SK-N-SH treated with all-trans-retinoic acid at 6 μM for 48 hours (cell line): ENCODE measurements around the gene MEG3.

ENCODE experiments used
- ATAC-seq: fragments of 200-7000 bp; cut with Tn5 transposase; 3 replicates; pipeline ENCODE4 v1.9.1; 2020; ENCODE audit warnings: mild to moderate bottlenecking, moderate library complexity
- ESRRG ChIP-seq: fragments of 250-450 bp; sonication (Bioruptor Pico); IDR thresholded peaks from 2 replicates; pipeline ENCODE4 v1.6.1; 2021; ENCODE audit warnings: mild to moderate bottlenecking
- GLIS3 ChIP-seq: fragments of 250-450 bp; sonication (Bioruptor Pico); IDR thresholded peaks from 2 replicates; pipeline ENCODE4 v1.5.0; 2020; ENCODE audit warnings: mild to moderate bottlenecking, moderate library complexity
- ISL1 ChIP-seq: fragments of 250-450 bp; sonication (Bioruptor Pico); IDR thresholded peaks from 2 replicates; pipeline ENCODE4 v2.1.2; 2022; ENCODE audit warnings: mild to moderate bottlenecking, moderate library complexity
- OSR1 ChIP-seq: fragments of 250-450 bp; sonication (Bioruptor Pico); IDR thresholded peaks from 2 replicates; pipeline ENCODE4 v1.8.0; 2022; ENCODE audit warnings: moderate library complexity, mild to moderate bottlenecking, inconsistent platforms
- PATZ1 ChIP-seq: fragments of 250-450 bp; sonication (Bioruptor Pico); IDR thresholded peaks from 2 replicates; pipeline ENCODE4 v1.8.0; 2020; ENCODE audit warnings: mild to moderate bottlenecking, moderate library complexity, borderline replicate concordance
- PPARA ChIP-seq: fragments of 250-450 bp; sonication (Bioruptor Pico); IDR thresholded peaks from 2 replicates; pipeline ENCODE4 v1.5.0; 2020; ENCODE audit warnings: mild to moderate bottlenecking, borderline replicate concordance
- RARB ChIP-seq: fragments of 250-450 bp; sonication (Bioruptor Pico); IDR thresholded peaks from 2 replicates; pipeline ENCODE4 v1.8.0; 2021; ENCODE audit warnings: mild to moderate bottlenecking, moderate library complexity
- SNAI2 ChIP-seq: fragments of 250-450 bp; sonication (Bioruptor Pico); IDR thresholded peaks from 2 replicates; pipeline ENCODE4 v1.5.0; 2020; ENCODE audit warnings: mild to moderate bottlenecking, moderate library complexity
- TCF4 ChIP-seq: fragments of 250-450 bp; sonication (Bioruptor Pico); IDR thresholded peaks from 2 replicates; pipeline ENCODE4 v1.8.0; 2021; ENCODE audit warnings: mild to moderate bottlenecking, moderate library complexity, borderline replicate concordance
- TOX ChIP-seq: fragments of 250-450 bp; sonication (Bioruptor Pico); IDR thresholded peaks from 2 replicates; pipeline ENCODE4 v1.8.0; 2021; ENCODE audit warnings: mild to moderate bottlenecking, moderate library complexity, borderline replicate concordance
- ZC3H10 ChIP-seq: fragments of 250-450 bp; sonication (Bioruptor Pico); IDR thresholded peaks from 2 replicates; pipeline ENCODE4 v1.5.1; 2021; ENCODE audit warnings: mild to moderate bottlenecking, moderate library complexity
- ZFP3 ChIP-seq: fragments of 250-450 bp; sonication (Bioruptor Pico); IDR thresholded peaks from 2 replicates; pipeline ENCODE4 v1.5.0; 2020; ENCODE audit warnings: mild to moderate bottlenecking, moderate library complexity
- ZNF565 ChIP-seq: fragments of 450-650 bp; formaldehyde crosslinking; conservative IDR thresholded peaks from 2 replicates; pipeline ENCODE4 v1.5.0; 2020; ENCODE audit warnings: low read depth, mild to moderate bottlenecking, moderate library complexity
- ZNF70 ChIP-seq: fragments of 450-650 bp; formaldehyde crosslinking; IDR thresholded peaks from 2 replicates; pipeline ENCODE4 v1.5.0; 2020; ENCODE audit warnings: mild to moderate bottlenecking, moderate library complexity
- ZNF8 ChIP-seq: fragments of 450-650 bp; formaldehyde crosslinking; IDR thresholded peaks from 2 replicates; pipeline ENCODE4 v1.5.0; 2020; ENCODE audit warnings: mild to moderate bottlenecking, moderate library complexity
- TF ChIP-seq, protein P1 (sequence below): fragments of 250-450 bp; sonication (Bioruptor Pico); IDR thresholded peaks from 2 replicates; pipeline ENCODE4 v1.8.0; 2021; ENCODE audit warnings: low read depth, mild to moderate bottlenecking, moderate library complexity, borderline replicate concordance
- TF ChIP-seq, protein P2 (sequence below): fragments of 250-450 bp; sonication (Bioruptor Pico); IDR thresholded peaks from 2 replicates; pipeline ENCODE4 v1.5.1; 2020; ENCODE audit warnings: low read depth, mild to moderate bottlenecking, moderate library complexity
- TF ChIP-seq, protein P3 (sequence below): fragments of 250-450 bp; sonication (Bioruptor Pico); IDR thresholded peaks from 2 replicates; pipeline ENCODE4 v1.5.1; 2021; ENCODE audit warnings: mild to moderate bottlenecking, moderate library complexity

MEG3 gene

DNA sequence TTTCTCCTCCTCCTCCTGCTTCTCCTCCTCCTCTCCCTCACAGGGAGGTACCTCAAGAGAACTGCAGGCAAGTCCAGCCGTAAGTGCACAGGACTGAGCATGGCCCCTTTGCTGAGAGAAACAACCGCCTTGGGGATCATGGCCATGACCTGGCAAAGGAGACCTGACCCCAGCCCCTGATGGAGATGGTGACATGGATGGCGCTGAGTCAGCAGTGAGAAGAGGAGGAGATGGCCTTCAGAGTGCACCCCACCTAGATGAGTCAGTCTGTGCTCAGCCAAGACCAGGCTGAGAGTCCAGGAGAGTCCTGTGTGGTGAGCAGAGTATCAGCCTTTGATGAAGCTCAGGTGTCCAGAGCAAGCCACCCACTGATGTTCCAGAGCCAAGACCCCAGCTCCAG lies 36.4 kb downstream of the MEG3 start (continued):
- TF ChIP-seq PATZ1 (CRISPR knock-in tag) (no peak), ZNF565 (no peak)
- TF ChIP-seq, protein P1, sequence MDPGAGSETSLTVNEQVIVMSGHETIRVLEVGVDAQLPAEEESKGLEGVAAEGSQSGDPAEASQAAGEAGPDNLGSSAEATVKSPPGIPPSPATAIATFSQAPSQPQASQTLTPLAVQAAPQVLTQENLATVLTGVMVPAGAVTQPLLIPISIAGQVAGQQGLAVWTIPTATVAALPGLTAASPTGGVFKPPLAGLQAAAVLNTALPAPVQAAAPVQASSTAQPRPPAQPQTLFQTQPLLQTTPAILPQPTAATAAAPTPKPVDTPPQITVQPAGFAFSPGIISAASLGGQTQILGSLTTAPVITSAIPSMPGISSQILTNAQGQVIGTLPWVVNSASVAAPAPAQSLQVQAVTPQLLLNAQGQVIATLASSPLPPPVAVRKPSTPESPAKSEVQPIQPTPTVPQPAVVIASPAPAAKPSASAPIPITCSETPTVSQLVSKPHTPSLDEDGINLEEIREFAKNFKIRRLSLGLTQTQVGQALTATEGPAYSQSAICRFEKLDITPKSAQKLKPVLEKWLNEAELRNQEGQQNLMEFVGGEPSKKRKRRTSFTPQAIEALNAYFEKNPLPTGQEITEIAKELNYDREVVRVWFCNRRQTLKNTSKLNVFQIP = no peak

- no peak for TF ChIP-seq ISL1 (CRISPR knock-in tag)
- TF ChIP-seq PPARA (CRISPR knock-in tag) = no peak
- no peak for TF ChIP-seq ZC3H10
- no peak for TF ChIP-seq ZNF8 (CRISPR knock-in tag)
- TF ChIP-seq, protein P2, sequence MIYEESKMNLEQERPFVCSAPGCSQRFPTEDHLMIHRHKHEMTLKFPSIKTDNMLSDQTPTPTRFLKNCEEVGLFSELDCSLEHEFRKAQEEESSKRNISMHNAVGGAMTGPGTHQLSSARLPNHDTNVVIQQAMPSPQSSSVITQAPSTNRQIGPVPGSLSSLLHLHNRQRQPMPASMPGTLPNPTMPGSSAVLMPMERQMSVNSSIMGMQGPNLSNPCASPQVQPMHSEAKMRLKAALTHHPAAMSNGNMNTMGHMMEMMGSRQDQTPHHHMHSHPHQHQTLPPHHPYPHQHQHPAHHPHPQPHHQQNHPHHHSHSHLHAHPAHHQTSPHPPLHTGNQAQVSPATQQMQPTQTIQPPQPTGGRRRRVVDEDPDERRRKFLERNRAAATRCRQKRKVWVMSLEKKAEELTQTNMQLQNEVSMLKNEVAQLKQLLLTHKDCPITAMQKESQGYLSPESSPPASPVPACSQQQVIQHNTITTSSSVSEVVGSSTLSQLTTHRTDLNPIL (CRISPR knock-in tag) = no peak
- TF ChIP-seq ZFP3 = no peak
- TF ChIP-seq, all 23 proteins: peak for 0
- no peak for ATAC-seq
These were observed 36.9 kb downstream of the MEG3 start for GRCh38 chr14:100862793-100863192.

DNA sequence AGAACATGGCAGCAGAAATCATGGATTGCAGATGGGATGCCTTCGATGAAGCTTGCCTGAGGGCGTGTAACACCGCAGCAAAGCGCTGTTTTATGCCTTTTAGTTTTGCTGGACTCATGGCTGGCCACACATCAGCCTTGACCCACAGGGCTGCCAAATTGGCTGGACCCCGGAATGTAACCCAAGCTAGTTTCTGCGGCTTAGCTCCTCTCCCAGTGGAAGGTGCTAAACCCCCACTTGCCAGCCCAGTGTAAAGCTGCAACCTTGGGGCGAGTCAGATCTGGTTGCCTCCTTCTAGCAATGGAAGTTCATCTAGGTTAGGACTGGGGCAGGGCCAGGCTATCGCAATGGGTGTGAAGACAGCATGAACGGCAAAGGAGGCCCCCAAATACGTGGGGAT lies 38.3 kb downstream of the MEG3 start:
- TF ChIP-seq ZC3H10 = no peak
- no peak for TF ChIP-seq ZFP3
- TF ChIP-seq, protein P1 = no peak
- no peak for TF ChIP-seq ZNF70 (CRISPR knock-in tag)
- TF ChIP-seq TOX (CRISPR knock-in tag) = no peak
- TF ChIP-seq SNAI2 (CRISPR knock-in tag) = no peak
- TF ChIP-seq OSR1 (CRISPR knock-in tag) = no peak
- no peak for TF ChIP-seq ZNF8 (CRISPR knock-in tag)
- TF ChIP-seq ESRRG (CRISPR knock-in tag) = no peak
- no peak for TF ChIP-seq GLIS3 (CRISPR knock-in tag)
- no peak for TF ChIP-seq PPARA (CRISPR knock-in tag)
- no peak for ATAC-seq

- TF ChIP-seq RARB (no peak), ZNF70 (CRISPR knock-in tag) (no peak), TCF4 (CRISPR knock-in tag) (no peak), ISL1 (CRISPR knock-in tag) (no peak), PATZ1 (CRISPR knock-in tag) (no peak)
- TF ChIP-seq, protein P3, sequence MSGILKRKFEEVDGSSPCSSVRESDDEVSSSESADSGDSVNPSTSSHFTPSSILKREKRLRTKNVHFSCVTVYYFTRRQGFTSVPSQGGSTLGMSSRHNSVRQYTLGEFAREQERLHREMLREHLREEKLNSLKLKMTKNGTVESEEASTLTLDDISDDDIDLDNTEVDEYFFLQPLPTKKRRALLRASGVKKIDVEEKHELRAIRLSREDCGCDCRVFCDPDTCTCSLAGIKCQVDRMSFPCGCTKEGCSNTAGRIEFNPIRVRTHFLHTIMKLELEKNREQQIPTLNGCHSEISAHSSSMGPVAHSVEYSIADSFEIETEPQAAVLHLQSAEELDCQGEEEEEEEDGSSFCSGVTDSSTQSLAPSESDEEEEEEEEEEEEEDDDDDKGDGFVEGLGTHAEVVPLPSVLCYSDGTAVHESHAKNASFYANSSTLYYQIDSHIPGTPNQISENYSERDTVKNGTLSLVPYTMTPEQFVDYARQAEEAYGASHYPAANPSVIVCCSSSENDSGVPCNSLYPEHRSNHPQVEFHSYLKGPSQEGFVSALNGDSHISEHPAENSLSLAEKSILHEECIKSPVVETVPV (CRISPR knock-in tag) = no peak
- TF ChIP-seq, all 23 proteins: peak for 0
- ATAC-seq = no peak
These were observed 39.2 kb downstream of the MEG3 start for GRCh38 chr14:100864960-100865681.
